Stomach (tissue), 4 donors: ENCODE results near the gene GOLGA6L4.
"Not testable (repeated sequence)": the region's sequence is repeated elsewhere in the genome, so short reads cannot be mapped to it uniquely, and the experiment has no call there.

Experiments
- EP300 ChIP-seq: sonication (generic); formaldehyde crosslinking; IDR thresholded peaks from one replicate; pipeline ENCODE4 v1.6.1; 2017; ENCODE audit warnings: antibody characterized with exemption
- TF ChIP-seq, protein P1 (sequence below), 7 experiments: fragments of 450-650 bp in 4 of 7; fragments of 200-600 bp in 3 of 7; sonication (generic) in 3 of 7; IDR thresholded peaks; one replicate each; pipeline ENCODE4 v1.5.1; 2016 to 2019; ENCODE audit warnings: antibody characterized with exemption in 7 of 7, control low read depth in 2 of 7, mild to moderate bottlenecking in 1 of 7

GRCh38 chr15:84192982-84193381 is 42.6 kb upstream of the GOLGA6L4 start:
- TF ChIP-seq, protein P1, sequence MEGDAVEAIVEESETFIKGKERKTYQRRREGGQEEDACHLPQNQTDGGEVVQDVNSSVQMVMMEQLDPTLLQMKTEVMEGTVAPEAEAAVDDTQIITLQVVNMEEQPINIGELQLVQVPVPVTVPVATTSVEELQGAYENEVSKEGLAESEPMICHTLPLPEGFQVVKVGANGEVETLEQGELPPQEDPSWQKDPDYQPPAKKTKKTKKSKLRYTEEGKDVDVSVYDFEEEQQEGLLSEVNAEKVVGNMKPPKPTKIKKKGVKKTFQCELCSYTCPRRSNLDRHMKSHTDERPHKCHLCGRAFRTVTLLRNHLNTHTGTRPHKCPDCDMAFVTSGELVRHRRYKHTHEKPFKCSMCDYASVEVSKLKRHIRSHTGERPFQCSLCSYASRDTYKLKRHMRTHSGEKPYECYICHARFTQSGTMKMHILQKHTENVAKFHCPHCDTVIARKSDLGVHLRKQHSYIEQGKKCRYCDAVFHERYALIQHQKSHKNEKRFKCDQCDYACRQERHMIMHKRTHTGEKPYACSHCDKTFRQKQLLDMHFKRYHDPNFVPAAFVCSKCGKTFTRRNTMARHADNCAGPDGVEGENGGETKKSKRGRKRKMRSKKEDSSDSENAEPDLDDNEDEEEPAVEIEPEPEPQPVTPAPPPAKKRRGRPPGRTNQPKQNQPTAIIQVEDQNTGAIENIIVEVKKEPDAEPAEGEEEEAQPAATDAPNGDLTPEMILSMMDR (IDR thresholded peaks at IDR 0.05) = not testable (repeated sequence)
- not testable (repeated sequence) for TF ChIP-seq EP300
